AG09319 (cell line): ENCODE results near the gene GDPD5.

ENCODE experiments used
- DNase-seq: peaks from one replicate; pipeline ENCODE4 v3.0.0-alpha.2; 2010; ENCODE audit warnings: low read depth; ENCODE audit errors: extremely low read depth
- CTCF ChIP-seq: IDR thresholded peaks from 2 replicates; pipeline ENCODE4 v1.5.1; 2011; ENCODE audit warnings: low read depth, mild to moderate bottlenecking, inconsistent platforms, low read length, moderate library complexity

GDPD5 gene

GRCh38 chr11:75495749-75496304 lies 29.9 kb downstream of the GDPD5 start:
- no peak for TF ChIP-seq CTCF
- DNase-seq, result no peak

DNA sequence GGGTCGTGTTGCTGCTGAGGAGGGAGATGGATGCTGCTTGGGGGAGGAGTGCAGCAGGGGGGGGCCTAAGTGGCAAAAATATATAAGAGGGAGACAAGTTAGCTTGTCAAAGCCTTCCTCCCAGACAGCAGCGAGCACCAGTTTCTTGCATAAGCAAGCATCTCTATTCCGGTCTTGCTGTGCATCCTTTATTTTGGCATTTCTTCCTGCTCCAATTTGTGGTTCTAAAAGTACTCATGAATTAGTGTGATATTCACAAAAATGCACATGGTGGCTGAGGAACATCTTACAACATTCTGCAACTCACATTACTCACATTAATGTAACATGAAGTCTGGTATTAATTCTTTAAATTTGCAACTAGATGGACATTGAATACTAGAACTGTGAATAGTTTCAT lies 32.1 kb downstream of the GDPD5 start:
- TF ChIP-seq CTCF, result no peak
- DNase-seq, result no peak

DNA sequence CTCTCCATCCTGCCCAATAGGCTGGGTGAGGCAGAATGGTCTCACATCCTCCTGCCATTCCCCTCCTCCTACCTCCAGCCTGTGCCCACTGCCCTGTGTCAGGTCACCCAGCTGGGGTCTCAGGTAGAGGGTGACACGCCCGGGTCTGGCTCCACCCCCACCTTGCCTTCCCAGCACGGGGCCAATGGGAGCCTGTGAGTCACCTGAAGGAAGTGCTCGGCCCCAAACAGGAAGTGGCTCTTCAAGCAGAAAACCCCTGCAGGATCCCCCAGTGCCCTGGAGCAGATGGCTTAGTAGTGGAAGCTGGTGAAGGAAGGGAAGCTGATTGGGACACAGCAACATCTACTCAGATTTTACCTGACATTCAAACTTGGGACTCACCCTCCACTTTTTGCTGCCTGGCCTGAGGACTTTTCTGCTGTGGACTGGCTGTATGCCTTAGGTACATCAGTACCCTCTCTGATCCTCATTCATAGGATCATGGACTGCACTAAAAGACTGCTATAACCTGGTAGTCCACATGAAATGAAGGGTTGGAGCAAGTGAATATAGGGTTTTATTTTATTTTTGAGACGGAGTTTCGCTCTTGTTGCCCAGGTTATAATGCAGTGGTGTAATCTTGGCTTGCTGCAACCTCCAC lies 33.4 kb downstream of the GDPD5 start:
- no peak for TF ChIP-seq CTCF
- DNase-seq, result no peak

- no peak for DNase-seq
- TF ChIP-seq CTCF, result no peak
Measured at GRCh38 chr11:75491465-75491864, 34.3 kb downstream of the GDPD5 start.

- DNase-seq, result no peak
Measured at GRCh38 chr11:75490221-75491181, 35.2 kb downstream of the GDPD5 start.

DNA sequence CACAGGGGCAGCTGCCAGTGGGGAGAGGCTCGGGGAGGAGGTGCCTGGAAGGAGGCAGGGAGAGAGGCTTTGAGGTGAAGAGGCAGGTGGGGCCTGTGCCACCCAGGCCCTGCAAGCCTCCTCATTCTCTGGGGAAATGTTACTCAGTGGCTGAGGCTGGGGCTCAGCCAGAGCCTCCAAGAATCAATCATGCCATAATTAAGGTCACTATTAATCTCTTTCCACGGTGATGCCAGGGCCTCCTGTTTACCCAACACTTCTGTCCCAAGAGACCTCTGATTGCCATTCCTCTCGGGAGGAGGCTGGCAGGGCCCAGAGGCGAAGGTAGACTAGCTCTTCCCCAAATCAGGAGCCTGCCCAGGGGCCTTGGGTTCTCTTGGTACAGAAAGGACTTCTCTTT lies 38.4 kb downstream of the GDPD5 start:
- DNase-seq, result no peak

More at GRCh38 chr11:75490221-75491181, 35.2 kb downstream of the GDPD5 start:
- TF ChIP-seq CTCF, result no peak

More for the DNA sequence above, 38.4 kb downstream of the GDPD5 start:
- no peak for TF ChIP-seq CTCF
